HCT116 (cell line): Measurements from ENCODE around the gene ITPK1.

Experiments used
- EGR1 ChIP-seq: IDR thresholded peaks from 2 replicates; pipeline ENCODE4 v1.6.1; 2012; ENCODE audit warnings: low read depth
- JUND ChIP-seq: IDR thresholded peaks from 2 replicates; pipeline ENCODE4 v1.6.1; 2012
- POLR2A ChIP-seq: IDR thresholded peaks from 2 replicates; pipeline ENCODE4 v1.7.0; 2011; ENCODE audit warnings: borderline replicate concordance; ENCODE audit not compliant: insufficient read depth, insufficient read length; ENCODE audit errors: extremely low read depth
- YY1 ChIP-seq: IDR thresholded peaks from 2 replicates; pipeline ENCODE4 v1.6.1; 2011; ENCODE audit warnings: low read length, low read depth, moderate library complexity, mild to moderate bottlenecking; ENCODE audit not compliant: insufficient replicate concordance; ENCODE audit errors: extremely low read depth
- ZFX ChIP-seq: fragments of 450-650 bp; IDR thresholded peaks from 2 replicates; pipeline ENCODE4 v1.6.1; 2017
- ZNF274 ChIP-seq: fragments of 200-500 bp; sonication (Bioruptor generic); IDR thresholded peaks from 2 replicates; pipeline ENCODE4 v1.6.1; 2014; ENCODE audit warnings: mild to moderate bottlenecking, low read depth, low read length, inconsistent platforms
- TF ChIP-seq, protein P1 (sequence below), 3 experiments: fragments of 200-600 bp in 1 of 3; sonication (generic) in 1 of 3; IDR thresholded peaks in 2 of 3; conservative IDR thresholded peaks in 1 of 3; 2 replicates each; pipeline ENCODE4 v1.5.1; 2012 to 2017; ENCODE audit warnings: low read depth in 2 of 3, low read length in 2 of 3, antibody characterized with exemption in 1 of 3, borderline replicate concordance in 1 of 3, control low read depth in 1 of 3, mild to moderate bottlenecking in 1 of 3, mixed read lengths in 1 of 3, mixed run types in 1 of 3, moderate library complexity in 1 of 3; ENCODE audit not compliant: insufficient read depth in 1 of 3

DNA sequence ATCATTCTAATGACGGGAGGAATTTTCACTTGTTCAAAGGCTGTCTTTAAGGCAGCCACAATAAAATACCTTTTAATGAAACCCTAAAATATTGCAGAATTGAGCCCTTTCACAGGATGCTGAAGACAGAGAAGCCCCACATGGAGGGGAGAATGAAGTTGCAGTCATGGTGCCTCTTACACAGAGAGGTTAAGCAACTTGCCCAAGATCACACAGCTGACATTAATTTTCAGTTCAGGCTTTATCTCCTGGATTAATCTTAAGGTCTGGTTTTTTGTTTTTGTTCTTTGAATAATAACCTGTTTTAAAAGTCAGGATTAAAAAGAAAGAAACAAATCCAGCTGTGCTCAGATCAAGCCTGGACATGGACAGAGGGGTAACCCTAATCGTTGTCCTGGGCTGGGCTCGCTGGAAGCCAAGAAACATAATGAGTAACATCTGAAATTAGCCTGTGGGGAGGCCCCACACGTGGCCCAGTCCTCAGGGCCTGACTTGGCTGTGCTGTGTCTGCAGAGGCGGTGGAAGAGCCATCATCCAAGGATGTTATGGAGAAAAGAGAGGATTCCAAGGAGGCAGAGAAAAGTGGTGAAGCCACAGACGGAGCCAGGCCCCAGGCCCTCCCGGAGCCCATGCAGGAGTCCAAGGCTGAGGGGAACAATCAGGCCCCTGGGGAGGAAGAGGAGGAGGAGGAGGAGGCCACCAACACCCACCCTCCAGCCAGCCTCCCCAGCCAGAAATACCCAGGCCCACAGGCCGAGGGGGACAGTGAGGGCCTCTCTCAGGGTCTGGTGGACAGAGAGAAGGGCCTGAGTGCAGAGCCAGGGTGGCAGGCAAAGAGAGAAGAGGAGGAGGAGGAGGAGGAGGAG is 184.8 kb downstream of the ITPK1 start:
- no peak for TF ChIP-seq JUND
- TF ChIP-seq, protein P1, sequence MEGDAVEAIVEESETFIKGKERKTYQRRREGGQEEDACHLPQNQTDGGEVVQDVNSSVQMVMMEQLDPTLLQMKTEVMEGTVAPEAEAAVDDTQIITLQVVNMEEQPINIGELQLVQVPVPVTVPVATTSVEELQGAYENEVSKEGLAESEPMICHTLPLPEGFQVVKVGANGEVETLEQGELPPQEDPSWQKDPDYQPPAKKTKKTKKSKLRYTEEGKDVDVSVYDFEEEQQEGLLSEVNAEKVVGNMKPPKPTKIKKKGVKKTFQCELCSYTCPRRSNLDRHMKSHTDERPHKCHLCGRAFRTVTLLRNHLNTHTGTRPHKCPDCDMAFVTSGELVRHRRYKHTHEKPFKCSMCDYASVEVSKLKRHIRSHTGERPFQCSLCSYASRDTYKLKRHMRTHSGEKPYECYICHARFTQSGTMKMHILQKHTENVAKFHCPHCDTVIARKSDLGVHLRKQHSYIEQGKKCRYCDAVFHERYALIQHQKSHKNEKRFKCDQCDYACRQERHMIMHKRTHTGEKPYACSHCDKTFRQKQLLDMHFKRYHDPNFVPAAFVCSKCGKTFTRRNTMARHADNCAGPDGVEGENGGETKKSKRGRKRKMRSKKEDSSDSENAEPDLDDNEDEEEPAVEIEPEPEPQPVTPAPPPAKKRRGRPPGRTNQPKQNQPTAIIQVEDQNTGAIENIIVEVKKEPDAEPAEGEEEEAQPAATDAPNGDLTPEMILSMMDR (IDR thresholded peaks at IDR 0.05 in 2 of 3, conservative IDR thresholded peaks at IDR 0.05 in 1 of 3; ENCODE audit: borderline replicate concordance in 1 of 3, insufficient read depth in 1 of 3, low read depth in 2 of 3, low read length in 2 of 3): no peak
- TF ChIP-seq POLR2A: no peak
- no peak for TF ChIP-seq ZNF274
- no peak for TF ChIP-seq ZFX
- TF ChIP-seq EGR1: no peak
- TF ChIP-seq YY1: no peak
